Renal cortex interstitium (tissue), 11 donors: Measurements from ENCODE around the gene ARSB. TPM values are rescaled to one million over a fixed set of nuclear protein-coding genes. Genes with fewer than 3 reads are reported as not detected.

Experiments
- DNase-seq, 11 donors: peaks; one replicate each; pipeline ENCODE4 v3.0.0-alpha.2; 2013; ENCODE audit warnings: low read depth in 9 of 11, low spot score in 4 of 11; ENCODE audit errors: extremely low read depth in 1 of 11
- polyA plus RNA-seq, 3 donors: library from polyadenylated mRNA; unstranded; fragments of 120-200 nt; gene quantifications; one replicate each; pipeline ENCODE4 v1.2.1, GENCODE V29; 2013; ENCODE audit not compliant: insufficient read length in 3 of 3

Gene ARSB
- polyA plus RNA-seq, 3 donors: 20.8 to 28.0 (median 24.0) TPM

DNA sequence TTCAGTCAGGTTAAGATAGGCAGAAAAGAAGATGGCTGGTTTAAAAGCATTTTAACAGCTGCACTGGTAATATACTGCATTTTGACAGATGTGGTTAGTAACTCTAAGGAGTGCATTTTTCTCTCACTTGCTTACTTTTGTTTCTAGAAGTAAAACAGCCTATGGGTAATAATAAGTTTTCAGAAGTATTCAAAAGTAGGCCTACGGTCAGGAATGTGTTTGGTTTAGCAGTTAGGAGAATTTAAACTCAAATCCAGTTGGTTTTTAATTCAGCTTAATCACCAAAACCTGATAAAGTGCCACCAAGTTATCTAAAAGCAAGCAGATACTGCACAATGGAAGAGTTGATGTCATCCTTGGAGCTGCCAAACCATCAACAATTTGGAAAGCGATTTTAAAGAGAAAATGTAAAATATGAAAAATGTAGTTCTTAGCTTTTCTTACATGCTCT is 160.3 kb downstream of the ARSB start:
- no peak for DNase-seq

DNA sequence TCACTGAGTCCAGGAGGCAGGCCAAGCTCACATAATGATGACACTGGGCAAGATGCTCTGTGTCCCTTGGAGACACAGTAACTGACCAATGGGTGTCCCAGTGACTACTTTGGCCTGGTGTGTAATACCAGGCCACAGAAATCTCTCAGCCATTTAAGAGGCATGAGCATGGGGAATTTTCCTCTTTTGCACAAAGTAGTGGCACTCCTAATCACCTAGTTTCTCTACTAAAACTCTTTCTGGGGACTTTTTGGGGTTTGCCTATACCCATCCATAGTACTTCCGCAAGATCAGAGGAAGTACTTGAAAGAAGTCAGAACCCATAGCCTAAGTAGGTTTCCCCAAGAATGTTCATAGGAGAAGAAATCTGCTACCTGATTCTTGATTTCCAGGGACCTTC is 161.9 kb downstream of the ARSB start:
- no peak for DNase-seq

DNA sequence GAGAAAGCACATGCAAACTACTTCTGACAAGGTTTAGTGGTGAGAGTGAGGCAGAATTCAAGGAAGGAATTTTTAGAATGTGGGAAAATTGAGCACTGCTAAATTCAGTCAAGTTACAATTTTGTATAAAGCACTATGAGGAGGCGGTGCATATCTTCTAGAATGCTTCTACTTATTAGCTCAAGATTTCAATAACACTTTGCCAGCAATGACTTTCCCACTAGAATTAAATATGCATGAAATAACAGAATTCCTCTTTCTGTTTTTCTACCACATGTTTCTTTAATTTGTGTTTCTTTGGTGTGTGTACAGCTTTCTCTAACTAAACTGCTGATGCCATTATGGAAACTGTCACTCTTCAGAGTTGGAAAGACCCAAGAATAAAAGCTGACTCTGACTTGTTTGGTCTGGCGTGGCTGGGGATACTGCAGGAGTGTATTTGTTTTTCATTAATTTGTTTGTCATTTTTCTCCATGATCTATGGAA is 163.5 kb downstream of the ARSB start:
- peak in 3 of 11 donors; percentile 43 to 65 (median 45) for DNase-seq

DNA sequence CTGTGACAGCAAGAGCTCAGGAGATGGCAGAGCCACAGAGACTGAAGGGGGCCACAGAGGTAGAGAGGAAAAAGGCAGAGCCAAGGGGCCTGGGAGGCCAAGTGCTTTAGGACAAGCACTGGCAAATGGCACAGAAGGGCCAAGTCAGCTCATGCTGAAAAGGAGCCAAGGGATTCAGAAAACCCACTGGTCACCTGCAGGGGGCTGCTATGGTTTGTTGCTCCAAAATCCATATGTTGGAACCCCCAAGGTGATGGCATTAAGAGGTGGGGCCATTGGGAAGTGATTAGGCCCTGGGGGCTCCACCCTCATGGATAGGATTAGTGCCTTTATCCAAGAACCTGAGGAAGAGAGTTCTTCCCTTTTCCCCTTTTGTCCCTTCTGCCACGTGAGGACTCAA is 165.4 kb downstream of the ARSB start:
- DNase-seq: no peak

DNA sequence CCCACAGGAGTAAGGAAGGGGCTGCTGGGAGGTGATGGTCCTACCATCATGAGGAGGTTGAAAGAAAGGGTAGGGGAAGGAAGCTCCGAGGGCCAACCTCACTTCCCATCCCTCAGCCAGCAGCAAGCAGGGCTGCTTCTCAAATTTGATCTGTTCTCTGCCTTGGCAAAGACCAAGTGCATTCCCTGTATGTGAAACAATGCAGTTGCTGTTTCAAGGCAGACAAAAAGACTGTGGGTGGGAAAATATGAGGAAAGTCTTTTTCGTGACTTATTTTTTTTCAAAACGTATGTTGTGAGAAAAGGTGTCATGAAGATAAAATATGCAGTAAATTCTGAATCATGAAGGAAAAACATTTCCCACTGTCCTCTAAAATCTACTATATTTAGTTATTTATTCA is 165.9 kb downstream of the ARSB start:
- no peak for DNase-seq

DNA sequence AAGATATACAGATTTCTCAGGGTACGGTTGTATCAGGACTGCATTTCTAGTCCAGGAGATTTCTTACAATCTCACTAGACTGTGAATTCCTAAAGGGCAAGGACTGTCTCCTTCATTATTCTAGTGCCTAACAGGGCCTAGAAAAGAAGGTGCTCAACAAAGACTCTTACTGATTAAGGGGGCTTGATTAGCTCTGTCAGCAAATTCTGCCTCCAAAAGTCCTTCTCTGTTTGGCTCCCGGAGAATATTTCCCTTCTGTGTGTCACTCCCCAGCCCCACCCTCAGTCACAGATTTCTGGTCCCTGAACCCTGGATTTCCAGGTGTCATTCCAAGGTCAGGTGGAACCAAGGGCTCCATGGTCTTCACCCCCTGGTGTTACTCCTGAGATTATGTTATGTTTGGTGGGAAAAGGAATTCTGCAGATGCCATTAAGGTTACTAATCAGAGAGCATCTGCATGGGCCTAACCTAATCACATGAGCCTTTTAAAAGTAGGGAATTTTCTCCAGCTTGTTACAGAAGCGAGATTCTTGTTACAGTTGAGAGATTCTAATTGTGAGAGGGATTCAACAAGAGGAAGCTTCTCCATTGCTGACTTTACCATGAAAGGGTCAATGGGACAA is 168.9 kb downstream of the ARSB start:
- DNase-seq: no peak

DNA sequence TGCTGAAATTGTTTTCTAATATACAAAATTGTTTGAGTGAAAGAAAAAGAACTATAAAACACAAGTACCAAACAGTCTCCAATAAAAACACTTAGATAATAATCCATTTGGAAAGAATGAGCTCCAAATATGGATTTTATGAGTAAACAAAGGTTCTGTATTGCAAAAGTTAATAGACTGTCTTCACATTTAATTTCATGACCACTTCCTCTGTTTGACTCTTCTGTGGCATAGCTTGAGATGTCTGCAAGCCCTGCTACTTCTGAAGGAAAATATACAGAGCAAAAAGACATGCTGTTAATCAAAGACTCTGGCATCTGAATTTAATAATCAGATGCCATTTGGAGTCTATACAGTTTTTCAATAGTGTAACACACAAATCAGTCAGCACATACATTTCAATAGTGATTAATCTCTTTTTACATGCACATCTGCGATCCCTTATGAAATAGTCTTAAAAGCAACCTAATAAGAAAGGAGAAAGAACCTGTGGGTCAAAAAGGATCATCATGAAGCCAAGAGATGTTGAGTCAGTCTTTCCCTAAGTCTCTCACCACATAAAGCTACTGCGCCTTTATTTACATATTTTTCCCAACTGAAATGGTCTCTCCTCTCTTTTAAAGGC is 171.1 kb downstream of the ARSB start:
- no peak for DNase-seq

DNA sequence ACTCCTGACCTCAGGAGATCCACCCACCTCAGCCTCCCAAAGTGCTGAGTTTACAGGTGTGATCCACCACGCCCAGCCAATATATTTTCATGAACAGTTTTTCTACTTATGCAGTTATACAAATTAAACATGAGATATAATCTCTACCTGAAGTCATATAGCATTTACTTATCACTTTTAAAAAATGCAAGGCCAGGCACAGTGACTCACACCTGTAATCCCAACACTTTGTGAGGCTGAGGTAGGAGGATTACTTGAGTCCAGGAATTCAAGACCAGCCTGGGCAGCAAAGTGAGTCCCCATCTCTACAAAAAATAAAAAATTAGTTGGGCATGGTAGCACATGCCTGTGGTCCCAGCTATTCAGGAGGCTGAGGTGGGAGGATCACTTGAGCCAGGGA is 171.8 kb downstream of the ARSB start:
- no peak for DNase-seq

DNA sequence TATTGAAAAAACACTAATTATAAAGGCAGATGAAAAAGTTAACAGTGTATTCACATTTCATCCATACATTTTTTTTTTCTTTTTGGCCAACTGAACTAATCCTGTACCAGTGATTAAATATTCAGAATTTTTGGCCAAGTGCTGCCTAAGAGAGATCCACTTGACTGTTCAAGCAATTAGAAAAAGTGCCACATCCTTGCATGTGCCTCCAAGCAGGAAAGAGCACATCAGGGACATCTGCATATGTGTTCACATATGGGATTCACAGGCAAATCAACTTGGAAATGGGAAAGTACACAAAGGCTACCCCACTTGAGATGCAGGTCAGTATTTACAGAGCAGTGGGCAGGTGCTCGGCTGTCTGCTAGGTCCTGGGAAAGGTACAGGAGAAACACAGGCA is 173.2 kb downstream of the ARSB start:
- no peak for DNase-seq

DNA sequence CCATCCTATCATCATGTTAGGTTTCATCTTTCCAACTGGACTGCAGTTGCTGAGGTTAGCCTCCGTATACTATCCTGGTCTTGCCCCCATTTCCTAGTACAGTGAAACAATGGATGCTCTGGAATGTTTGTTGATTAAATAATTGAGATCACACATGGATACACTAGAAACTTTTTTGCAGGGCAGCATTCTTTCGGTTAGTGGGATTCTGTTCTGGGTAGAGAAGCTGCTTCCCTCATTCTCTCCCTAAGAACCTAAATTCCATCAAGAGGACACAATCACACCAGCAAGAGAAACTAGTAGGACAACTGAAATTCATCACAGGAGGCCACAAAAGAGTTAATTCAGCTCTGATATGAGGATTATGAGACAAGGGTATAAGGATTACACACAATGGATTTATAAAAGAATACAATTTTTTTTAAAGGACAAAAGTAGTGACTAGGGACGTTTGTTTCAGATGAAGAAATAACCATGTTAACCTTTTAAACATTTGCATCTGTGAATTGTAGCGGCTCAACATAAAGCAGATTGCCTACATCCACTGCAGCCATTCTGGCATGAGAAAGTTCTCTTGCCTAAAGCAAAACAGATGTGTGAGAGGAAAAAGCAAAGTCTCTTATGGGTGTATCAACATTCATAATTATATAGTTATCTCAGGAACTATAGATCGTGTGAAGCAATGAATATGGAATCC is 173.8 kb downstream of the ARSB start:
- no peak for DNase-seq

DNA sequence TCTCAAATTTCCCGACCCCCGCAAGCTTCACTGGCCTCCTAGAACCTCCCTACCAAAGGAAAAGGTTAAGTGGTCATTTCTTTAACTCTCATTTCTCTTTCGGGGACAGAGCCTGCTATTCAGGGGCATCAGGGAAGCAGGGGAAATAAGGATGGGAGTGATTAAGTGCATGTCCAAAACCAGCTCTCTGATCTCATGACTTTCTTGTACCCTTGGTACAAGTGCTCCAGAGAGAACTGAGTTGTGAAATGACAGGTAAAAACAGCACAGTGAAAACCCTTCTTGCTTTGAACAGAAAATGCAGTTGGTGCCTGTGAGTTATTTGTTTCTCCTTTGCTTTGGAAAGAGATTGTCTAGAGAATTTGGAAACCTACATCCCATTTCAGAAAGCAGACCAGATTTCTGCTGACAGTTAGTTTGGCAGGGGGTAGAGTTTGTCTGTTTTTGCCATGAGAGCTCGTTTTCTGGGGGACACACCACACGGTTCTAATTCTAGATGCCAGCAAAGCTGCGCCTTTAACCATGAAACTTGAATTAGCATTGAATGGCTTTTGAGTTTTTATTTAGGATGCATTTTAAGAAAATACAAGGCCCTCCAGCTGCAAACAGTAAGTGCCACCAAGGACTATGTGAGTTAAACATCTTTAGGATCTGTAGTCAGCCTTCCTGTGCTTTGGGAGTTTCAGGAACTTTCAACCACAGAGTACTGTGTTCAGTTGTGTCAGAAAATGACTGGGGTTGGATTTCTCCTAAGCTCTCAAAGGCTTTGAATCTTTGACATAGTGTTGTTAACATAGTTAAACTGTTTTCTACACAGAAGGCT is 174.8 kb downstream of the ARSB start:
- DNase-seq: no peak

DNA sequence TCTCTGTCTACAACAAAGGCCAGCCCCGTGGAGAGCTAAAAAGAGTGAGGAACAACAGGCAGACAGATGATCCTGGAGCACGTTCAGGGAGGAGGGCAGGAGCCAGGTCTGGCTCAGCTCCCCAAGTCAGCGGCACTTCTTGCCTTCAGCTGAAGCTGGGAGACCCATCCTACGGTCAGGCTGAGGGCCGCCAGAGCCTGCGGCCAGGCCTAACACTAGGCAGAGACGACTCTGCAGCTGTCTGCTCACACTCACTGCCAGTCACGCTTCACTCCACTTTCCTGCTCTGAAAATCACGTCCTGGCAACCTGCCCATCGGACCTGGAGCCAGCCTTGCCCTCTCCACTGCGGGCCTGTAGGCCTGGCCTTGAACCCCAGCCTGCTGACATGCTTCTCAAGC is 175.7 kb downstream of the ARSB start:
- DNase-seq: no peak

DNA sequence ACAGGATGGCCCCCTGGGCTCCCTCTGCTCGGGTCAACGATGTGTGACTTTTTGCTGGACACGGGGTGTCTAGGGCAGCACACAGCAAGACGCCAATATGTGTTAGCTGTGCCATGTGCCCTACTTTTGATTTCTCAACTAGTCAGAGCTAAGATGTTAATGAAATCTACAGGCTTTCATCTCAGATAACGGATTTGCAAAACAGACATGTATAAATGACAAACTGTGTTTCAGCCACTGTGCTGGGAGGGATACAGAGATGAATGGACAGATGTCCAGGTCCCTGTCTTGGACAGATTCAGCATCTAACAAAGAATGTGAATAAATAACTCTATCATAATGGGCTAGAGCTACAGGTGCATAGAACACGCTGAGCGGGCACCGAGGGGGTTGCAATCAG is 176.3 kb downstream of the ARSB start:
- no peak for DNase-seq

DNA sequence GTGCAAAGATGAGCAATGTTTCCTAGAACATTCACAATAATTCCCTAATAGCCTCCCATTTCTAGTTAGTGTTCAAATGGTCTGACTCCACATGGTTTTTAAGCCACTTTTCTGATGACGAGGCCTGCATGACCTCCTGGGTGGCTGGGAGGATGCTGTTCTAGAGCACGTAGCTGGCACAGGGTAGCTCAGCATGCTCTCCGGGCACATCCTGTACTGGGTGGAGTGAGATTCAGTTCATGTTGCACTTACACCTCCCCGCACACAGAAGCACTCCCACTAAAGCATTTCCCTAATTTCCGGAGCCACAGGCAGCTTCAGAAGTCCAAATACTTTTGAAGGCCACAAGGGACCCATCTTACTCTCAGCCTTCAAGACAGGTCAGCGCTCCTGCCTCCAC is 176.7 kb downstream of the ARSB start:
- no peak for DNase-seq

DNA sequence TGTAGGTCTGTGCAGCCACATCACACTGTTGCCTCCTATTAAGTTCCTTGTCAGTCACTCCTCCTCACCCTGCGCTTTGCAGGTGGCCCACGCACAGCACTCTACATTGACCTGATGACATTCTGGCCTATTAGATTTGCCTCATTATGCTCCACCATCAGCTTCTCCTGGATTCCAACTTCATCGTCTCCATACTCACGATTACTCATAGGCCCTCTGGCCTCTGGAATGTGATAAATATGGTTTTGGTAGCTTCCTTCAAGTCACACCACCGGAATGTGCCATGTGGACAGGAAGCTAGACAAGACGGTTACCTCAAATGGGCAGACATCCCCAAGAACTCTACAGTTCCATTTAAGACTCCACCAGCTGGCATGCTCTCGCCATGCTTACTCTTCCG is 178.6 kb downstream of the ARSB start:
- DNase-seq: no peak

DNA sequence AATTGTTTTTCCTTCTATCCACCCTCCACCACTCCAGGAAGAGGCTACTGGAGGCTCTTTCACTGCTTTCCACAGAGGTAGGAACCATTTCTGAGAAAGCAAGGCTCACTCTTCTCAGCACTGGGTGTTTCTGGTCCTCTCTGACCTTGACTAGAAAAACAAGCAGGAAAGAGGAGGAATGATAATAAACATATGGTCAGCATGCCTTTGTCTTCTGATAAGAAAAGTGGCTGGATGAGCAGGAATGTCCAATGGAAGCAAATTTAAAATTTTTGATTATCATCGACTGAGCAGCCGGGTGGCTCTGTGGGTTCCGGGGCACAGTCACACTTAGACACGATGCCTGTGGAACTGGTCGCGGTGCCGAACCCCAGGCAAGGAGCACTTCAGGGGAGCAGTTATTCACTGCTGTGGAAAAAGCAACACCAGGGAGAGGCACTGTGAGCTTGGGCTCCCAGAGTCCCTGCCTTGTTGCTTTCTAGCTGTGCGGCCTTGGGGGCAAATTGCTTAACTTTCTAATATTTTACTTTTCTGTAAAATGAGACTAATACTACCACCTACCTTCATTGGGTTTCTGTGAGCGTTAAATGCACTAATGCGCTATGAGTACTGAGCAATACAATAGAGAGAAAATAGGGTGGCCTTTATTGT is 179.5 kb downstream of the ARSB start:
- no peak for DNase-seq

DNA sequence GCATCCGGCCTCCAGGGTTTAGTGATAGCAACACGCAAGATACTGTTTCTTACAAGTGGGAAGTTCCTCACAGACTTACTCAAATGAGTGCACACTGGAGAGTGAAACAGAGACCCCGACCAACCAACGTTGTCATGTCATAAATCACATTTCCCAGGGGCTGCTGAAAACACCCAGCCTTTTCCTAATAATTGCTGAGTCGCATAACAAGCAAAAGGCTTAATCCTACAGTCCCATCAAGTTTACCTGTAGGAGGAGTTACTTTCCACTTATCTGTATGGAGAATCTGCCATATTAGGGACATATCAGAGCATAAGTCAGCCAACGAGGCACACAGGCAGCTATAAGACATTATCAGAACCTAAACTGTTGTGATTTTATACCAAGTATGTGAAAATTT is 180.1 kb downstream of the ARSB start:
- no peak for DNase-seq

DNA sequence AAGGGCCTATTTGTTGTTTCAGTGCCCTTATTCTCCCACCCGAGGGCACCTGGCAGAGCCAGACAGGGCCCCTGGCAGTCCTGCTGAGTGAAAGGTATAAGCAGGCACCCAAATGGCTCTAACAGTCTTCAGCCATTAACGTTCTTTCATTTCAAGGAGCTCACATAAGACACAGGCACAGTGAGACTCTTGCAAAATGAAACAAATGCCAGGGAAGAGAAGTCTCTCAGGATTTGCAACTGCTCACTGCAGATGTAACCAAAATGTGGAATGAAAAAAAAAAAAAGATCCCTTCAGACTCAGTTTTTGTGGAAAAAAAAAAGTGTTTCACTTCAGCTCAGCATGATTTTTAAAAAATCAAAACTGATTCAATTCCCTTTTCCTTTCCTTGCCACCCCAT is 181.2 kb downstream of the ARSB start:
- no peak for DNase-seq

DNA sequence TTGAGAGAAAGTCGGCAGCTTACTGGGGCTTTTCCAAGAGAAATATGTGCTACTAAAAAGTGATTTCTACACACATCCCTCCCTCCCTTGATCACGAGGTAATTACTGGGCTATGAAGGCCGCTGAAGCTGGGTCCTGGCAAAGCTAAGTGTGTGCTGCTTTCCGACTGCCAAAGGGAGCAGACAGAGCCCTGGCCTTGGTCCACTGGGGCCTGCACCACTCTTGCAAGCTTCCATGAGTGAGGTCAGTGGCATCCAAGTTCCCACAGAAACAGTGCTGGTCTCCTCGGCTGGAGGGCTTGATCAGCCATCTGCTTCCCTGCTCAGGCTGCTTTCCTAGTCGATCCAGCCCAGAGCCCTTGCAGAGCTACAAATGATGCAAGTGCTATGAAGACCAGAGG is 181.8 kb downstream of the ARSB start:
- DNase-seq: no peak
